ENCODE measurements around the gene SIAH3. TPM values are rescaled to one million over a fixed set of nuclear protein-coding genes. Genes with fewer than 3 reads are reported as not detected.

SIAH3 gene
- total and polyA plus RNA-seq, 2 experiments from 2014 or later = 0.13 to 0.17 TPM

DNA sequence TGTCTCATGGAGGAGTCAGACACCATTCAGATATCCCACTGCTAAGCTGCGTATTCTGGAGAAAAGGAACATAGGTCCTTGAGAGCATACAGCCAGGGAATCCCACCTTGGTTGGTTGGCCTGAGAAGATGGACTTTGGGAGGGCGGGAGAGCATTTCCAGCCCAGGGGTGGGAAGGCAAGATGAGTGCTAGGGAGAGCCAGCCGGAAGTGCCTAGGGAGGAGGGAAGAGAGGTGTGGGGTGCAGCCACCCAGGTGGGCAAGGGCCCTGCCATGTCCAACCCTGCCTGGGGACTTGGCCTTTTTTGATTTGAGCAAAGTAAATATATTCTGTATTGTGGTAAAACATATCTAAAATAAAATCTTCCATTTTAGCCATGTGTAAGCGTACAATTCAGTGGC, 19.7 kb downstream of the SIAH3 start (continued):
- TF ChIP-seq, protein P1, sequence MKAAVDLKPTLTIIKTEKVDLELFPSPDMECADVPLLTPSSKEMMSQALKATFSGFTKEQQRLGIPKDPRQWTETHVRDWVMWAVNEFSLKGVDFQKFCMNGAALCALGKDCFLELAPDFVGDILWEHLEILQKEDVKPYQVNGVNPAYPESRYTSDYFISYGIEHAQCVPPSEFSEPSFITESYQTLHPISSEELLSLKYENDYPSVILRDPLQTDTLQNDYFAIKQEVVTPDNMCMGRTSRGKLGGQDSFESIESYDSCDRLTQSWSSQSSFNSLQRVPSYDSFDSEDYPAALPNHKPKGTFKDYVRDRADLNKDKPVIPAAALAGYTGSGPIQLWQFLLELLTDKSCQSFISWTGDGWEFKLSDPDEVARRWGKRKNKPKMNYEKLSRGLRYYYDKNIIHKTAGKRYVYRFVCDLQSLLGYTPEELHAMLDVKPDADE (IDR thresholded peaks at IDR 0.05) = no peak
- no peak for TF ChIP-seq JUNB (IDR thresholded peaks at IDR 0.05; ENCODE audit: unreplicated experiment)
- TF ChIP-seq ZNF331 (CRISPR knock-in tag; IDR thresholded peaks at IDR 0.05; ENCODE audit: low read depth) = no peak
- no peak for TF ChIP-seq NANOG (IDR thresholded peaks at IDR 0.05; ENCODE audit: borderline replicate concordance)
- TF ChIP-seq, protein P2, sequence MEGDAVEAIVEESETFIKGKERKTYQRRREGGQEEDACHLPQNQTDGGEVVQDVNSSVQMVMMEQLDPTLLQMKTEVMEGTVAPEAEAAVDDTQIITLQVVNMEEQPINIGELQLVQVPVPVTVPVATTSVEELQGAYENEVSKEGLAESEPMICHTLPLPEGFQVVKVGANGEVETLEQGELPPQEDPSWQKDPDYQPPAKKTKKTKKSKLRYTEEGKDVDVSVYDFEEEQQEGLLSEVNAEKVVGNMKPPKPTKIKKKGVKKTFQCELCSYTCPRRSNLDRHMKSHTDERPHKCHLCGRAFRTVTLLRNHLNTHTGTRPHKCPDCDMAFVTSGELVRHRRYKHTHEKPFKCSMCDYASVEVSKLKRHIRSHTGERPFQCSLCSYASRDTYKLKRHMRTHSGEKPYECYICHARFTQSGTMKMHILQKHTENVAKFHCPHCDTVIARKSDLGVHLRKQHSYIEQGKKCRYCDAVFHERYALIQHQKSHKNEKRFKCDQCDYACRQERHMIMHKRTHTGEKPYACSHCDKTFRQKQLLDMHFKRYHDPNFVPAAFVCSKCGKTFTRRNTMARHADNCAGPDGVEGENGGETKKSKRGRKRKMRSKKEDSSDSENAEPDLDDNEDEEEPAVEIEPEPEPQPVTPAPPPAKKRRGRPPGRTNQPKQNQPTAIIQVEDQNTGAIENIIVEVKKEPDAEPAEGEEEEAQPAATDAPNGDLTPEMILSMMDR (conservative IDR thresholded peaks at IDR 0.05; ENCODE audit: low read depth in 2 of 2) = no peak

DNA sequence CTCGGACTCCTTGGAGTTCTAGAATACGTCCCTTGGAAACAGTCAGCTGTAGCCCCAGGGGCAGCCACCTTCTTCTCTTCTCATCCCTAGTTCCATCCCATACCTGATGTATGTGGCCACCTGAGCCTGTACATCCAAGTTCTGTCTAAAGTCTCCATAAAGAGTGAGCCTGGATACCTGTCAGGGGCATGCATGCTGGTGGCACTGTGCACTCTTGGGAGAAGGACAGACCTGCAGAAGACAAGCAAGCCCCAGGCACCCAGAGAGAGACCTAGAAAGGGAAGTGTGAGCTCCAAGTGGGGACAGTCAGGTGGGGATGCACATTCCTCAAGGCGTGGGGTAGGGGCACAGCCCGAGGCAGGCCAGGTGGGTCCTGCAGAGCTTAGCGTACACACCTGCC, 21.4 kb downstream of the SIAH3 start:
- Mint-ChIP-seq H3K27me3 (ENCODE audit: insufficient read depth, low read depth, poor library complexity) (no peaks in the 10 kb centered on the region), H3K36me3 (ENCODE audit: low read depth) (no peaks in the 10 kb centered on the region), H3K4me1 (peaks cover 21% of the 10 kb centered on the region), H3K27ac (no peak overlapping the region), H3K9me3 (no peaks in the 10 kb centered on the region), H3K4me3 (no peak overlapping the region)
- H3K4me1 ChIP-seq (ENCODE audit: insufficient read depth) = peaks cover 16% of the 10 kb centered on the region
- no peaks in the 10 kb centered on the region for H3K36me3 ChIP-seq (ENCODE audit: insufficient read depth)
- H3K27ac ChIP-seq (ENCODE audit: low read depth) = no peak overlapping the region
- H3K27me3 ChIP-seq (ENCODE audit: insufficient read depth) = no peaks in the 10 kb centered on the region
- no peaks in the 10 kb centered on the region for H4K20me1 ChIP-seq (replicated peaks; ENCODE audit: insufficient read depth)
- no peaks in the 10 kb centered on the region for H3K79me2 ChIP-seq (replicated peaks; ENCODE audit: insufficient read depth)
- no peak for ATAC-seq
- 0 out of 2 replicates have a peak, but pooled peaks cover 5% of the 10 kb centered on the region for H3K9me2 ChIP-seq (ENCODE audit: insufficient read depth)
- DNase-seq (ENCODE audit: low spot score) = no peak
- no peak overlapping the region for H3K4me2 ChIP-seq
- no peaks in the 10 kb centered on the region for H3F3A ChIP-seq (replicated peaks; ENCODE audit: low read depth)
- no peak overlapping the region for H2AFZ ChIP-seq
- no peak overlapping the region for H3K4me3 ChIP-seq
- no peak for TF ChIP-seq EZH2phosphoT487 (IDR thresholded peaks at IDR 0.05; ENCODE audit: unreplicated experiment)
- TF ChIP-seq, protein P1 (IDR thresholded peaks at IDR 0.05) = no peak
- TF ChIP-seq ZNF331 (CRISPR knock-in tag; IDR thresholded peaks at IDR 0.05; ENCODE audit: low read depth) = no peak
- no peak for TF ChIP-seq POLR2AphosphoS5 (IDR thresholded peaks at IDR 0.05; ENCODE audit: low read depth)
- no peak for TF ChIP-seq STAT1 (IDR thresholded peaks at IDR 0.05; ENCODE audit: unreplicated experiment)
- TF ChIP-seq, protein P3, sequence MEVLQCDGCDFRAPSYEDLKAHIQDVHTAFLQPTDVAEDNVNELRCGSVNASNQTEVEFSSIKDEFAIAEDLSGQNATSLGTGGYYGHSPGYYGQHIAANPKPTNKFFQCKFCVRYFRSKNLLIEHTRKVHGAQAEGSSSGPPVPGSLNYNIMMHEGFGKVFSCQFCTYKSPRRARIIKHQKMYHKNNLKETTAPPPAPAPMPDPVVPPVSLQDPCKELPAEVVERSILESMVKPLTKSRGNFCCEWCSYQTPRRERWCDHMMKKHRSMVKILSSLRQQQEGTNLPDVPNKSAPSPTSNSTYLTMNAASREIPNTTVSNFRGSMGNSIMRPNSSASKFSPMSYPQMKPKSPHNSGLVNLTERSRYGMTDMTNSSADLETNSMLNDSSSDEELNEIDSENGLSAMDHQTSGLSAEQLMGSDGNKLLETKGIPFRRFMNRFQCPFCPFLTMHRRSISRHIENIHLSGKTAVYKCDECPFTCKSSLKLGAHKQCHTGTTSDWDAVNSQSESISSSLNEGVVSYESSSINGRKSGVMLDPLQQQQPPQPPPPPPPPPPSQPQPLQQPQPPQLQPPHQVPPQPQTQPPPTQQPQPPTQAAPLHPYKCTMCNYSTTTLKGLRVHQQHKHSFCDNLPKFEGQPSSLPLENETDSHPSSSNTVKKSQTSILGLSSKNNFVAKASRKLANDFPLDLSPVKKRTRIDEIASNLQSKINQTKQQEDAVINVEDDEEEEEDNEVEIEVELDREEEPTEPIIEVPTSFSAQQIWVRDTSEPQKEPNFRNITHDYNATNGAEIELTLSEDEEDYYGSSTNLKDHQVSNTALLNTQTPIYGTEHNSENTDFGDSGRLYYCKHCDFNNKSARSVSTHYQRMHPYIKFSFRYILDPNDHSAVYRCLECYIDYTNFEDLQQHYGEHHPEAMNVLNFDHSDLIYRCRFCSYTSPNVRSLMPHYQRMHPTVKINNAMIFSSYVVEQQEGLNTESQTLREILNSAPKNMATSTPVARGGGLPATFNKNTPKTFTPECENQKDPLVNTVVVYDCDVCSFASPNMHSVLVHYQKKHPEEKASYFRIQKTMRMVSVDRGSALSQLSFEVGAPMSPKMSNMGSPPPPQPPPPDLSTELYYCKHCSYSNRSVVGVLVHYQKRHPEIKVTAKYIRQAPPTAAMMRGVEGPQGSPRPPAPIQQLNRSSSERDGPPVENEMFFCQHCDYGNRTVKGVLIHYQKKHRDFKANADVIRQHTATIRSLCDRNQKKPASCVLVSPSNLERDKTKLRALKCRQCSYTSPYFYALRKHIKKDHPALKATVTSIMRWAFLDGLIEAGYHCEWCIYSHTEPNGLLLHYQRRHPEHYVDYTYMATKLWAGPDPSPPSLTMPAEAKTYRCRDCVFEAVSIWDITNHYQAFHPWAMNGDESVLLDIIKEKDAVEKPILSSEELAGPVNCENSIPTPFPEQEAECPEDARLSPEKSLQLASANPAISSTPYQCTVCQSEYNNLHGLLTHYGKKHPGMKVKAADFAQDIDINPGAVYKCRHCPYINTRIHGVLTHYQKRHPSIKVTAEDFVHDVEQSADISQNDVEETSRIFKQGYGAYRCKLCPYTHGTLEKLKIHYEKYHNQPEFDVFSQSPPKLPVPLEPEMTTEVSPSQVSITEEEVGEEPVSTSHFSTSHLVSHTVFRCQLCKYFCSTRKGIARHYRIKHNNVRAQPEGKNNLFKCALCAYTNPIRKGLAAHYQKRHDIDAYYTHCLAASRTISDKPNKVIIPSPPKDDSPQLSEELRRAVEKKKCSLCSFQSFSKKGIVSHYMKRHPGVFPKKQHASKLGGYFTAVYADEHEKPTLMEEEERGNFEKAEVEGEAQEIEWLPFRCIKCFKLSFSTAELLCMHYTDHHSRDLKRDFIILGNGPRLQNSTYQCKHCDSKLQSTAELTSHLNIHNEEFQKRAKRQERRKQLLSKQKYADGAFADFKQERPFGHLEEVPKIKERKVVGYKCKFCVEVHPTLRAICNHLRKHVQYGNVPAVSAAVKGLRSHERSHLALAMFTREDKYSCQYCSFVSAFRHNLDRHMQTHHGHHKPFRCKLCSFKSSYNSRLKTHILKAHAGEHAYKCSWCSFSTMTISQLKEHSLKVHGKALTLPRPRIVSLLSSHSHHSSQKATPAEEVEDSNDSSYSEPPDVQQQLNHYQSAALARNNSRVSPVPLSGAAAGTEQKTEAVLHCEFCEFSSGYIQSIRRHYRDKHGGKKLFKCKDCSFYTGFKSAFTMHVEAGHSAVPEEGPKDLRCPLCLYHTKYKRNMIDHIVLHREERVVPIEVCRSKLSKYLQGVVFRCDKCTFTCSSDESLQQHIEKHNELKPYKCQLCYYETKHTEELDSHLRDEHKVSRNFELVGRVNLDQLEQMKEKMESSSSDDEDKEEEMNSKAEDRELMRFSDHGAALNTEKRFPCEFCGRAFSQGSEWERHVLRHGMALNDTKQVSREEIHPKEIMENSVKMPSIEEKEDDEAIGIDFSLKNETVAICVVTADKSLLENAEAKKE (CRISPR knock-in tag; IDR thresholded peaks at IDR 0.05) = no peak
- TF ChIP-seq EZH2 (IDR thresholded peaks at IDR 0.05; ENCODE audit: low read depth, unreplicated experiment) = no peak
- TF ChIP-seq, protein P2 (conservative IDR thresholded peaks at IDR 0.05; ENCODE audit: low read depth in 2 of 2) = no peak

Data from GM23338 (cell line).